Ascending aorta (tissue), 2 donors: ENCODE results near the gene INPP5D. TPM values are rescaled to one million over a fixed set of nuclear protein-coding genes. Genes with fewer than 3 reads are reported as not detected.

ENCODE experiments used
- DNase-seq, 2 donors: peaks; one replicate each; pipeline ENCODE4 v3.0.0-alpha.2; 2019; ENCODE audit warnings: low spot score in 2 of 2
- H3K27ac ChIP-seq, 2 donors: fragments of 200-600 bp; sonication (generic); one replicate each; pipeline ENCODE4 v1.5.1; 2016 to 2017; ENCODE audit warnings: mild to moderate bottlenecking in 1 of 2
- H3K27me3 ChIP-seq: fragments of 200-600 bp; sonication (generic); one replicate; pipeline ENCODE4 v1.5.1; 2017
- H3K36me3 ChIP-seq, 2 donors: fragments of 200-600 bp; sonication (generic); one replicate each; pipeline ENCODE4 v1.5.1; 2016
- H3K4me1 ChIP-seq, 2 donors: fragments of 200-600 bp; sonication (generic); one replicate each; pipeline ENCODE4 v1.5.1; 2016 to 2017; ENCODE audit warnings: mild to moderate bottlenecking in 1 of 2
- H3K4me3 ChIP-seq, 2 donors: fragments of 200-600 bp; sonication (generic); one replicate each; pipeline ENCODE4 v1.5.1; 2016 to 2017; ENCODE audit warnings: mild to moderate bottlenecking in 1 of 2
- H3K9me3 ChIP-seq, 2 donors: fragments of 200-600 bp; sonication (generic); one replicate each; pipeline ENCODE4 v1.5.1; 2016
- CTCF ChIP-seq, 3 experiments: fragments of 200-600 bp in 2 of 3; fragments of 450-650 bp in 1 of 3; sonication (generic) in 2 of 3; IDR thresholded peaks; one replicate each; pipeline ENCODE4 v1.5.1; 2016 to 2019; ENCODE audit warnings: antibody characterized with exemption in 3 of 3, mild to moderate bottlenecking in 1 of 3, moderate library complexity in 1 of 3
- intact Hi-C: fragments of 100-400 bp; cut with DNase I; formaldehyde crosslinking; loops from one replicate; pipeline ENCODE4 v1.15.1; 2023
- total RNA-seq: library from RNA; depleted of rRNA; stranded (reverse); fragments of >200 nt; gene quantifications from one replicate; pipeline ENCODE4 v1.1.0, GENCODE V29; 2016

Gene INPP5D
- total RNA-seq, 1 donor from 2014 or later, result 21.7 TPM

- Histone ChIP-seq H3K27me3 (no peaks in the 10 kb centered on the region), H3K9me3 (no peaks in the 10 kb centered on the region), H3K4me3 (no peak overlapping the region), H3K4me1 (no peaks in the 10 kb centered on the region), H3K27ac (no peak overlapping the region), H3K36me3 (no peaks in the 10 kb centered on the region)
- intact Hi-C loops, result no loop called here
- TF ChIP-seq CTCF (IDR thresholded peaks at IDR 0.05), result no peak
- no peak for DNase-seq
Observed at GRCh38 chr2:233221378-233222063, 161.4 kb downstream of the INPP5D start.

- H3K4me3 ChIP-seq, result no peak overlapping the region
- H3K27ac ChIP-seq, result no peak overlapping the region
- intact Hi-C loops, result no loop called here
- no peaks in the 10 kb centered on the region for H3K27me3 ChIP-seq
- no peaks in the 10 kb centered on the region for H3K4me1 ChIP-seq
- no peaks in the 10 kb centered on the region for H3K36me3 ChIP-seq
- H3K9me3 ChIP-seq, result no peaks in the 10 kb centered on the region
- no peak for TF ChIP-seq CTCF (IDR thresholded peaks at IDR 0.05)
- no peak for DNase-seq
Observed at GRCh38 chr2:233223059-233223894, 163.1 kb downstream of the INPP5D start.

GRCh38 chr2:233225230-233226068 lies 165.3 kb downstream of the INPP5D start:
- H3K36me3 ChIP-seq, result no peaks in the 10 kb centered on the region
- no peaks in the 10 kb centered on the region for H3K27me3 ChIP-seq
- no peak overlapping the region for H3K4me3 ChIP-seq
- TF ChIP-seq CTCF (IDR thresholded peaks at IDR 0.05), result no peak
- no peaks in the 10 kb centered on the region for H3K4me1 ChIP-seq
- H3K27ac ChIP-seq, result no peak overlapping the region
- intact Hi-C loops, result no loop called here
- no peak for DNase-seq
- no peaks in the 10 kb centered on the region for H3K9me3 ChIP-seq

GRCh38 chr2:233226511-233227031 lies 166.4 kb downstream of the INPP5D start:
- Histone ChIP-seq H3K27me3 (no peaks in the 10 kb centered on the region), H3K27ac (no peak overlapping the region), H3K36me3 (no peaks in the 10 kb centered on the region), H3K4me1 (no peaks in the 10 kb centered on the region), H3K9me3 (no peaks in the 10 kb centered on the region), H3K4me3 (no peak overlapping the region)
- intact Hi-C loops, result no loop called here
- DNase-seq, result no peak
- no peak for TF ChIP-seq CTCF (IDR thresholded peaks at IDR 0.05)

- no peaks in the 10 kb centered on the region for H3K27me3 ChIP-seq
- no peak for TF ChIP-seq CTCF (IDR thresholded peaks at IDR 0.05)
- no peak overlapping the region for H3K27ac ChIP-seq
- DNase-seq, result no peak
- intact Hi-C loops, result no loop called here
- no peaks in the 10 kb centered on the region for H3K36me3 ChIP-seq
- no peaks in the 10 kb centered on the region for H3K9me3 ChIP-seq
- H3K4me1 ChIP-seq, result no peaks in the 10 kb centered on the region
- H3K4me3 ChIP-seq, result no peak overlapping the region
Observed at GRCh38 chr2:233227346-233227978, 167.3 kb downstream of the INPP5D start.
